HepG2 (cell line): ENCODE measurements around the gene N4BP2L1. TPM values are rescaled to one million over a fixed set of nuclear protein-coding genes. Genes with fewer than 3 reads are reported as not detected.

Experiments used
- FOSL1 ChIP-seq: sonication (generic); formaldehyde crosslinking; IDR thresholded peaks from 2 replicates; pipeline ENCODE4 v1.9.0; 2021; ENCODE audit warnings: missing genetic modification reagents, borderline replicate concordance
- GRHL1 ChIP-seq: sonication (generic); formaldehyde crosslinking; conservative IDR thresholded peaks from 2 replicates; pipeline ENCODE4 v1.8.0; 2022; ENCODE audit warnings: missing genetic modification reagents
- HIC2 ChIP-seq: sonication (generic); formaldehyde crosslinking; IDR thresholded peaks from 2 replicates; pipeline ENCODE4 v1.9.0; 2022; ENCODE audit warnings: low read depth, missing genetic modification reagents
- JDP2 ChIP-seq: sonication (generic); formaldehyde crosslinking; IDR thresholded peaks from 2 replicates; pipeline ENCODE4 v1.8.1; 2022; ENCODE audit warnings: missing genetic modification reagents, borderline replicate concordance
- KDM5B ChIP-seq: sonication (generic); formaldehyde crosslinking; IDR thresholded peaks from 2 replicates; pipeline ENCODE4 v1.4.0; 2020; ENCODE audit warnings: missing genetic modification reagents, mild to moderate bottlenecking, borderline replicate concordance
- MTA3 ChIP-seq: sonication (generic); formaldehyde crosslinking; IDR thresholded peaks from 2 replicates; pipeline ENCODE4 v1.4.0; 2020; ENCODE audit warnings: missing genetic modification reagents
- PAX8 ChIP-seq: sonication (generic); formaldehyde crosslinking; IDR thresholded peaks from 2 replicates; pipeline ENCODE4 v1.8.0; 2022; ENCODE audit warnings: mild to moderate bottlenecking, missing genetic modification reagents, borderline replicate concordance
- RNF219 ChIP-seq: sonication (generic); formaldehyde crosslinking; IDR thresholded peaks from 2 replicates; pipeline ENCODE4 v1.5.0; 2020; ENCODE audit warnings: mild to moderate bottlenecking, missing genetic modification reagents
- SALL1 ChIP-seq: sonication (generic); formaldehyde crosslinking; IDR thresholded peaks from 2 replicates; pipeline ENCODE4 v1.8.0; 2022; ENCODE audit warnings: mild to moderate bottlenecking, missing genetic modification reagents
- SKI ChIP-seq: fragments of 450-650 bp; IDR thresholded peaks from one replicate; pipeline ENCODE4 v1.6.1; 2018; ENCODE audit warnings: mild to moderate bottlenecking; ENCODE audit not compliant: partially characterized antibody
- STAT5B ChIP-seq: sonication (generic); formaldehyde crosslinking; IDR thresholded peaks from 2 replicates; pipeline ENCODE4 v1.4.0; 2020; ENCODE audit warnings: missing genetic modification reagents
- TFDP1 ChIP-seq: IDR thresholded peaks from 2 replicates; pipeline ENCODE4 v1.6.1; 2016; ENCODE audit warnings: missing compliant biosample characterization, missing genetic modification reagents, borderline replicate concordance
- THAP11 ChIP-seq: IDR thresholded peaks from 2 replicates; pipeline ENCODE4 v1.6.1; 2016; ENCODE audit warnings: missing biosample characterization, missing genetic modification reagents
- TRAFD1 ChIP-seq: sonication (generic); formaldehyde crosslinking; IDR thresholded peaks from 2 replicates; pipeline ENCODE4 v1.5.1; 2020; ENCODE audit warnings: missing genetic modification reagents, mild to moderate bottlenecking, borderline replicate concordance
- XRCC5 ChIP-seq: fragments of 200-400 bp; formaldehyde crosslinking; optimal IDR thresholded peaks from 2 replicates; pipeline ENCODE3; 2017; ENCODE audit warnings: mild to moderate bottlenecking, low read length
- ZIK1 ChIP-seq: sonication (generic); formaldehyde crosslinking; IDR thresholded peaks from 2 replicates; pipeline ENCODE4 v1.5.0; 2020; ENCODE audit warnings: mild to moderate bottlenecking, low read depth, missing genetic modification reagents, borderline replicate concordance
- polyA plus RNA-seq, 8 experiments: library from polyadenylated mRNA; depleted of rRNA in 3 of 8; stranded (reverse) in 7 of 8; unstranded in 1 of 8; fragments of >200 nt; fragmentation: Illumina TruSeq in 4 of 8; extraction: Trizol in 4 of 8; gene quantifications; 2 replicates each; pipeline versions ENCODE4 v1.2.1 to v1.2.3, GENCODE V29; 2011 to 2016; ENCODE audit warnings: low read depth in 4 of 8, missing spikeins in 1 of 8, mixed read lengths in 1 of 8; ENCODE audit not compliant: insufficient read depth in 1 of 8
- total RNA-seq, 5 experiments: library from RNA; depleted of rRNA; stranded (reverse); fragments of >200 nt; fragmentation: Illumina TruSeq; extraction: Trizol; gene quantifications; 2 replicates each; pipeline ENCODE4 v1.2.3, GENCODE V29; 2016; ENCODE audit warnings: low read depth in 1 of 5

The N4BP2L1 gene
- total and polyA plus RNA-seq, 2 of the 13 experiments (the other 11 are each of a cell fraction or from before 2014, with no cell fraction given), result 13.2 to 34.5 TPM

GRCh38 chr13:32454886-32455593 is 27.1 kb upstream of the N4BP2L1 start (continued):
- TF ChIP-seq HIC2 (CRISPR knock-in tag) (peak; percentile 68), TRAFD1 (CRISPR knock-in tag) (no peak), SALL1 (CRISPR knock-in tag) (peak; percentile 76), SKI (no peak), STAT5B (CRISPR knock-in tag) (no peak), THAP11 (no peak), GRHL1 (CRISPR knock-in tag) (no peak), FOSL1 (CRISPR knock-in tag) (no peak), RNF219 (CRISPR knock-in tag) (no peak), XRCC5 (no peak), KDM5B (CRISPR knock-in tag) (peak; percentile 78; the same call in 1 of the 2 replicates), TFDP1 (peak; percentile 81), MTA3 (CRISPR knock-in tag) (no peak), PAX8 (CRISPR knock-in tag) (no peak), ZIK1 (CRISPR knock-in tag) (peak; percentile 62; the same call in 1 of the 2 replicates), JDP2 (CRISPR knock-in tag) (no peak)
